H1 (cell line): Measurements from ENCODE around the gene C3orf22. TPM values are rescaled to one million over a fixed set of nuclear protein-coding genes. Genes with fewer than 3 reads are reported as not detected.

ENCODE experiments used
- CBX5 ChIP-seq: fragments of 300-800, 300-1000 bp; sonication (generic); IDR thresholded peaks from 2 replicates; pipeline ENCODE4 v1.7.1; 2016; ENCODE audit warnings: antibody characterized with exemption, low read length, low read depth
- CHD7 ChIP-seq: fragments of 300-600 bp; sonication (generic); IDR thresholded peaks from 2 replicates; pipeline ENCODE4 v1.7.1; 2012; ENCODE audit warnings: low read length, moderate library complexity, mild to moderate bottlenecking, inconsistent platforms; ENCODE audit not compliant: insufficient replicate concordance
- polyA plus RNA-seq, 7 experiments: library from polyadenylated mRNA; depleted of rRNA in 3 of 7; stranded (reverse) in 5 of 7; unstranded in 2 of 7; fragments of >200 nt in 5 of 7; fragments of 200-250 nt in 2 of 7; gene quantifications; 1 replicate in 5 of 7; 2 replicates in 1 of 7; 4 replicates in 1 of 7; pipeline versions ENCODE4 v1.2.1 to v1.2.3, GENCODE V29; 2011 to 2013; ENCODE audit warnings: missing spikeins in 2 of 7, mixed read lengths in 2 of 7
- total RNA-seq: library from RNA; stranded (reverse); fragmentation: NEBNext Ultra II Directional; extraction: Animal tissue kit (Norgen Biotek cat#: 25700); gene quantifications from 2 replicates; pipeline ENCODE4 v1.2.1, GENCODE V29; 2021

The C3orf22 gene
- total and polyA plus RNA-seq, 2 of the 8 experiments (the other 6 are each of a cell fraction or from before 2014, with no cell fraction given) = not detected

GRCh38 chr3:126546549-126547239 lies 12.0 kb downstream of the C3orf22 start (continued):
- TF ChIP-seq CHD7 = no peak
- TF ChIP-seq CBX5 = no peak
